H9 (cell line): ENCODE results near the gene ZAR1. TPM values are rescaled to one million over a fixed set of nuclear protein-coding genes. Genes with fewer than 3 reads are reported as not detected.

Source experiments
- DNase-seq: peaks from one replicate; pipeline ENCODE4 v3.0.0-alpha.2; 2017
- H2AFZ ChIP-seq: one replicate; pipeline ENCODE4 v1.6.1; 2013; ENCODE audit warnings: mild to moderate bottlenecking, low read length, control low read depth, moderate library complexity
- H2AK5ac ChIP-seq: 2 replicates; pipeline ENCODE4 v1.6.1; 2013; ENCODE audit warnings: low read length, control low read depth, mixed read lengths; ENCODE audit not compliant: insufficient read length
- H2BK120ac ChIP-seq: one replicate; pipeline ENCODE4 v1.6.1; 2013; ENCODE audit warnings: low read depth, mild to moderate bottlenecking, low read length, control low read depth, inconsistent platforms; ENCODE audit not compliant: poor library complexity, severe bottlenecking
- H2BK12ac ChIP-seq: 2 replicates; pipeline ENCODE4 v1.6.1; 2013; ENCODE audit warnings: low read length, control low read depth, mixed read lengths, low read depth; ENCODE audit not compliant: insufficient read length
- H2BK15ac ChIP-seq: 2 replicates; pipeline ENCODE4 v1.6.1; 2013; ENCODE audit warnings: low read depth, low read length, control low read depth
- H2BK20ac ChIP-seq: one replicate; pipeline ENCODE4 v1.6.1; 2013; ENCODE audit warnings: low read depth, mild to moderate bottlenecking, low read length, control low read depth, inconsistent platforms; ENCODE audit not compliant: poor library complexity, severe bottlenecking
- H2BK5ac ChIP-seq: 2 replicates; pipeline ENCODE4 v1.6.1; 2013; ENCODE audit warnings: low read length, control low read depth, mixed read lengths; ENCODE audit not compliant: insufficient read length
- H3K14ac ChIP-seq: 2 replicates; pipeline ENCODE4 v1.6.1; 2013; ENCODE audit warnings: low read length, control low read depth; ENCODE audit not compliant: insufficient read depth
- H3K18ac ChIP-seq: 2 replicates; pipeline ENCODE4 v1.6.1; 2013; ENCODE audit warnings: low read depth, mild to moderate bottlenecking, mixed read lengths, low read length, control low read depth; ENCODE audit not compliant: insufficient read length
- H3K23ac ChIP-seq: 2 replicates; pipeline ENCODE4 v1.6.1; 2013; ENCODE audit warnings: low read length, control low read depth, mixed read lengths, low read depth; ENCODE audit not compliant: insufficient read length
- H3K23me2 ChIP-seq: 2 replicates; pipeline ENCODE4 v1.6.1; 2013; ENCODE audit warnings: low read depth, mild to moderate bottlenecking, mixed read lengths, low read length, control low read depth; ENCODE audit not compliant: insufficient read length, poor library complexity, severe bottlenecking
- H3K27ac ChIP-seq: 2 replicates; pipeline ENCODE4 v1.5.1; 2013; ENCODE audit warnings: low read length, control low read depth, mixed read lengths, low read depth; ENCODE audit not compliant: insufficient read length
- H3K27me3 ChIP-seq: 2 replicates; pipeline ENCODE4 v1.6.1; 2013; ENCODE audit warnings: low read length, control low read depth, inconsistent platforms; ENCODE audit not compliant: insufficient read depth
- H3K4ac ChIP-seq: 2 replicates; pipeline ENCODE4 v1.6.1; 2013; ENCODE audit warnings: low read depth, mild to moderate bottlenecking, control low read depth, inconsistent platforms, low read length, moderate library complexity
- H3K4me1 ChIP-seq: 2 replicates; pipeline ENCODE4 v1.6.1; 2013; ENCODE audit warnings: low read length, control low read depth, inconsistent platforms; ENCODE audit not compliant: insufficient read depth
- H3K4me2 ChIP-seq: 2 replicates; pipeline ENCODE4 v1.6.1; 2013; ENCODE audit warnings: low read length, control low read depth, mixed read lengths; ENCODE audit not compliant: insufficient read length, insufficient read depth
- H3K56ac ChIP-seq: 2 replicates; pipeline ENCODE4 v1.6.1; 2013; ENCODE audit warnings: low read depth, mild to moderate bottlenecking, mixed read lengths, low read length, control low read depth; ENCODE audit not compliant: insufficient read length
- H3K79me1 ChIP-seq: 2 replicates; pipeline ENCODE4 v1.6.1; 2013; ENCODE audit warnings: low read depth, mild to moderate bottlenecking, moderate library complexity, low read length, control low read depth, inconsistent platforms; ENCODE audit not compliant: insufficient read depth, poor library complexity, severe bottlenecking
- H3K79me2 ChIP-seq: 2 replicates; pipeline ENCODE4 v1.6.1; 2013; ENCODE audit warnings: low read length, control low read depth, inconsistent platforms; ENCODE audit not compliant: insufficient read depth
- H3K9ac ChIP-seq: 2 replicates; pipeline ENCODE4 v1.6.1; 2013; ENCODE audit warnings: low read length, control low read depth, mixed read lengths; ENCODE audit not compliant: insufficient read length; ENCODE audit errors: extremely low read depth
- H3K9me3 ChIP-seq: one replicate; pipeline ENCODE4 v1.6.1; 2013; ENCODE audit warnings: low read depth, low read length, inconsistent platforms; ENCODE audit not compliant: control insufficient read depth
- H3T11ph ChIP-seq: one replicate; pipeline ENCODE4 v1.6.1; 2013; ENCODE audit warnings: mild to moderate bottlenecking, low read length, control low read depth, inconsistent platforms
- H4K20me1 ChIP-seq: one replicate; pipeline ENCODE4 v1.6.1; 2013; ENCODE audit not compliant: control insufficient read depth, insufficient read length, insufficient read depth
- H4K5ac ChIP-seq: 2 replicates; pipeline ENCODE4 v1.6.1; 2013; ENCODE audit warnings: low read depth, mild to moderate bottlenecking, mixed read lengths, low read length, control low read depth; ENCODE audit not compliant: insufficient read length
- H4K8ac ChIP-seq: replicated peaks from 2 replicates; pipeline ENCODE4 v1.6.1; 2013; ENCODE audit warnings: low read length, control low read depth, mixed read lengths, low read depth; ENCODE audit not compliant: insufficient read length
- H4K91ac ChIP-seq: 2 replicates; pipeline ENCODE4 v1.6.1; 2013; ENCODE audit warnings: low read depth, mild to moderate bottlenecking, moderate library complexity, mixed read lengths, low read length, control low read depth; ENCODE audit not compliant: insufficient read length
- H3K27ac Mint-ChIP-seq, 3 experiments: 2 replicates in 2 of 3; 3 replicates in 1 of 3; pipeline ENCODE4 v1.8.0; 2020 to 2021; ENCODE audit warnings: mixed read lengths in 3 of 3, mild to moderate bottlenecking in 1 of 3, moderate library complexity in 1 of 3
- H3K27me3 Mint-ChIP-seq: 2 replicates; pipeline ENCODE4 v1.8.0; 2021; ENCODE audit warnings: low read depth, mild to moderate bottlenecking, moderate library complexity, mixed read lengths
- H3K36me3 Mint-ChIP-seq, 3 experiments: 2 replicates in 2 of 3; 3 replicates in 1 of 3; pipeline ENCODE4 v1.8.0; 2020 to 2021; ENCODE audit warnings: low read depth in 3 of 3, mixed read lengths in 3 of 3; ENCODE audit not compliant: insufficient read depth in 1 of 3
- H3K4me1 Mint-ChIP-seq, 2 experiments: 2 replicates each; pipeline ENCODE4 v1.8.0; 2020; ENCODE audit warnings: mixed read lengths in 2 of 2
- H3K4me3 Mint-ChIP-seq, 2 experiments: 2 replicates in 1 of 2; 3 replicates in 1 of 2; pipeline ENCODE4 v1.8.0; 2020 to 2021; ENCODE audit warnings: mild to moderate bottlenecking in 2 of 2, mixed read lengths in 2 of 2, moderate library complexity in 1 of 2
- H3K9me3 Mint-ChIP-seq, 2 experiments: 2 replicates in 1 of 2; 3 replicates in 1 of 2; pipeline ENCODE4 v1.8.0; 2020; ENCODE audit warnings: mild to moderate bottlenecking in 2 of 2, mixed read lengths in 2 of 2, moderate library complexity in 1 of 2
- CTCF ChIP-seq: fragments of 200-600 bp; sonication (generic); conservative IDR thresholded peaks from 3 replicates; pipeline ENCODE4 v1.8.0; 2021; ENCODE audit warnings: antibody characterized with exemption, mild to moderate bottlenecking
- WGBS: extraction: QIAGEN DNeasy Blood & Tissue Kit; methylation state at CpG from one replicate; pipeline ENCODE4 v1.1.7; 2013; ENCODE audit warnings: missing lambda C conversion rate, low lambda C conversion rate, mixed read lengths; ENCODE audit not compliant: insufficient read length; ENCODE audit errors: extremely low coverage; 5-methylcytosine and 5-hydroxymethylcytosine counted together
- total RNA-seq: library from RNA; stranded (reverse); gene quantifications from 2 replicates; pipeline ENCODE4 v1.2.1, GENCODE V29; 2021

The ZAR1 gene
- total RNA-seq, 1 experiment from 2014 or later: 0.61 TPM

GRCh38 chr4:48526406-48526805, 36.4 kb downstream of the ZAR1 start:
- H2BK5ac ChIP-seq: no peak overlapping the region
- H3K27ac Mint-ChIP-seq: no peak overlapping the region
- no peak overlapping the region for H3K56ac ChIP-seq
- H3K18ac ChIP-seq: no peak overlapping the region
- H3K4me1 Mint-ChIP-seq: no peaks in the 10 kb centered on the region
- no peak overlapping the region for H2AFZ ChIP-seq
- H3K4me2 ChIP-seq: no peak overlapping the region
- no peak overlapping the region for H2BK20ac ChIP-seq
- no CpG with 5 or more reads among the region's 1 CpG for WGBS
- H3K9ac ChIP-seq: no peak overlapping the region
- H3K79me2 ChIP-seq: no peaks in the 10 kb centered on the region
- H2BK12ac ChIP-seq: no peak overlapping the region
- H2AK5ac ChIP-seq: no peak overlapping the region
- H4K91ac ChIP-seq: no peak overlapping the region
- H3K23ac ChIP-seq: no peak overlapping the region
- no peak overlapping the region for H2BK120ac ChIP-seq
- H3K4ac ChIP-seq: no peak overlapping the region
- no peak overlapping the region for H2BK15ac ChIP-seq
- no peaks in the 10 kb centered on the region for H3K23me2 ChIP-seq
- H3K4me3 Mint-ChIP-seq: no peak overlapping the region
- H4K20me1 ChIP-seq: no peaks in the 10 kb centered on the region
- H3K9me3 Mint-ChIP-seq: no peaks in the 10 kb centered on the region
- H4K8ac ChIP-seq: no peak overlapping the region
- H3K36me3 Mint-ChIP-seq: peaks cover 25 to 70% (median 51%) of the 10 kb centered on the region in 3 experiments; a peak in 6 of 7 replicates
- no peaks in the 10 kb centered on the region for H3K27me3 ChIP-seq
- no peak overlapping the region for H3K14ac ChIP-seq
- H3K4me1 ChIP-seq: no peaks in the 10 kb centered on the region
- H4K5ac ChIP-seq: no peak overlapping the region
- H3K79me1 ChIP-seq: no peaks in the 10 kb centered on the region
- no peak overlapping the region for H3K27ac ChIP-seq
- no peak overlapping the region for H3T11ph ChIP-seq
- TF ChIP-seq CTCF: no peak
- no peak for DNase-seq
- no peaks in the 10 kb centered on the region for H3K27me3 Mint-ChIP-seq
- no peaks in the 10 kb centered on the region for H3K9me3 ChIP-seq
